Neural crest cell (in vitro differentiated cells): Measurements from ENCODE around the gene C2orf92. TPM values are rescaled to one million over a fixed set of nuclear protein-coding genes. Genes with fewer than 3 reads are reported as not detected.

Source experiments
- DNase-seq: peaks from one replicate; pipeline ENCODE4 v3.0.0; 2021; ENCODE audit warnings: low read depth, mixed read lengths, low spot score
- H3K27ac Mint-ChIP-seq: one replicate; pipeline ENCODE4 v1.8.0; 2021; ENCODE audit warnings: mild to moderate bottlenecking, mixed read lengths; ENCODE audit not compliant: unreplicated experiment
- H3K27me3 Mint-ChIP-seq: 2 replicates; pipeline ENCODE4 v1.8.0; 2021; ENCODE audit warnings: low read depth, mild to moderate bottlenecking, mixed read lengths
- H3K36me3 Mint-ChIP-seq: 2 replicates; pipeline ENCODE4 v1.8.0; 2021; ENCODE audit warnings: low read depth, mild to moderate bottlenecking, mixed read lengths
- H3K4me1 Mint-ChIP-seq: 2 replicates; pipeline ENCODE4 v1.8.0; 2021; ENCODE audit warnings: mixed read lengths
- H3K4me3 Mint-ChIP-seq: one replicate; pipeline ENCODE4 v1.8.0; 2021; ENCODE audit warnings: mild to moderate bottlenecking, mixed read lengths
- H3K9me3 Mint-ChIP-seq: 2 replicates; pipeline ENCODE4 v1.8.0; 2021; ENCODE audit warnings: mixed read lengths
- CTCF ChIP-seq: fragments of 200-600 bp; sonication (generic); conservative IDR thresholded peaks from 2 replicates; pipeline ENCODE4 v1.5.0; 2021; ENCODE audit warnings: antibody characterized with exemption, mild to moderate bottlenecking
- total RNA-seq: library from RNA; stranded (reverse); gene quantifications from 2 replicates; pipeline ENCODE4 v1.2.1, GENCODE V29; 2021

The C2orf92 gene
- total RNA-seq, 1 donor from 2014 or later: 10.3 TPM

- Mint-ChIP-seq H3K27me3 (no peaks in the 10 kb centered on the region), H3K4me3 (no peak overlapping the region), H3K9me3 (no peaks in the 10 kb centered on the region), H3K27ac (peak overlapping the region; percentile 35), H3K4me1 (peaks cover 8% of the 10 kb centered on the region), H3K36me3 (no peaks in the 10 kb centered on the region)
- TF ChIP-seq CTCF: no peak
- DNase-seq: no peak
Measured at GRCh38 chr2:97732436-97733340, 63.2 kb downstream of the C2orf92 start.

GRCh38 chr2:97733341-97734035, 64.0 kb downstream of the C2orf92 start:
- Mint-ChIP-seq H3K27ac (no peak overlapping the region), H3K4me1 (peaks cover 8% of the 10 kb centered on the region), H3K36me3 (no peaks in the 10 kb centered on the region), H3K4me3 (no peak overlapping the region), H3K27me3 (no peaks in the 10 kb centered on the region), H3K9me3 (no peaks in the 10 kb centered on the region)
- no peak for DNase-seq
- TF ChIP-seq CTCF: no peak

GRCh38 chr2:97734061-97735051, 64.8 kb downstream of the C2orf92 start:
- no peaks in the 10 kb centered on the region for H3K36me3 Mint-ChIP-seq
- DNase-seq: no peak
- H3K4me3 Mint-ChIP-seq: no peak overlapping the region
- no peaks in the 10 kb centered on the region for H3K27me3 Mint-ChIP-seq
- no peaks in the 10 kb centered on the region for H3K9me3 Mint-ChIP-seq
- no peak overlapping the region for H3K27ac Mint-ChIP-seq
- TF ChIP-seq CTCF: no peak
- peaks cover 8% of the 10 kb centered on the region for H3K4me1 Mint-ChIP-seq

- Mint-ChIP-seq H3K4me1 (peaks cover 8% of the 10 kb centered on the region), H3K4me3 (no peak overlapping the region), H3K9me3 (no peaks in the 10 kb centered on the region), H3K27me3 (no peaks in the 10 kb centered on the region), H3K27ac (no peak overlapping the region), H3K36me3 (no peaks in the 10 kb centered on the region)
- DNase-seq: no peak
- no peak for TF ChIP-seq CTCF
Measured at GRCh38 chr2:97735161-97735561, 65.6 kb downstream of the C2orf92 start.

GRCh38 chr2:97736185-97736584, 66.7 kb downstream of the C2orf92 start:
- Mint-ChIP-seq H3K27ac (peak overlapping the region; percentile 0), H3K27me3 (no peaks in the 10 kb centered on the region), H3K9me3 (no peaks in the 10 kb centered on the region), H3K4me3 (no peak overlapping the region), H3K4me1 (peaks cover 13% of the 10 kb centered on the region), H3K36me3 (no peaks in the 10 kb centered on the region)
- TF ChIP-seq CTCF: no peak
- no peak for DNase-seq
